Measurements from ENCODE around the gene SOX3. TPM values are rescaled to one million over a fixed set of nuclear protein-coding genes. Genes with fewer than 3 reads are reported as not detected.

Gene SOX3
- total RNA-seq, 1 experiment from 2014 or later: not detected

GRCh38 chrX:140500441-140500840, 4.4 kb downstream of the SOX3 start:
- no peak for DNase-seq (ENCODE audit: low read depth)

GRCh38 chrX:140495739-140496138, 9.1 kb downstream of the SOX3 start:
- no peak for DNase-seq (ENCODE audit: low read depth)

- DNase-seq (ENCODE audit: low read depth): no peak
These were observed 12.5 kb downstream of the SOX3 start for GRCh38 chrX:140492066-140492994.

GRCh38 chrX:140480765-140481164, 24.1 kb downstream of the SOX3 start:
- DNase-seq (ENCODE audit: low read depth): peak; percentile 51

- no peak for DNase-seq (ENCODE audit: low read depth)
These were observed 26.9 kb downstream of the SOX3 start for GRCh38 chrX:140477987-140478386.

GRCh38 chrX:140475025-140475424, 29.8 kb downstream of the SOX3 start:
- DNase-seq (ENCODE audit: low read depth): no peak

GRCh38 chrX:140467211-140467610, 37.7 kb downstream of the SOX3 start:
- peak; percentile 9 for DNase-seq (ENCODE audit: low read depth)

Other genes with a start within 250 kb of the SOX3 start
- 0.39 and 0.48 TPM in 2 replicates for gene LINC00632, start 204.7 kb upstream of the SOX3 start, total RNA-seq (2014; rRNA removed; shearing (Covaris generic))

Measured in RPMI7951 (cell line).